ENCODE measurements around the gene SLC44A4. TPM values are rescaled to one million over a fixed set of nuclear protein-coding genes. Genes with fewer than 3 reads are reported as not detected.

The SLC44A4 gene
- total RNA-seq, 1 experiment from 2014 or later = 3.1 TPM

DNA sequence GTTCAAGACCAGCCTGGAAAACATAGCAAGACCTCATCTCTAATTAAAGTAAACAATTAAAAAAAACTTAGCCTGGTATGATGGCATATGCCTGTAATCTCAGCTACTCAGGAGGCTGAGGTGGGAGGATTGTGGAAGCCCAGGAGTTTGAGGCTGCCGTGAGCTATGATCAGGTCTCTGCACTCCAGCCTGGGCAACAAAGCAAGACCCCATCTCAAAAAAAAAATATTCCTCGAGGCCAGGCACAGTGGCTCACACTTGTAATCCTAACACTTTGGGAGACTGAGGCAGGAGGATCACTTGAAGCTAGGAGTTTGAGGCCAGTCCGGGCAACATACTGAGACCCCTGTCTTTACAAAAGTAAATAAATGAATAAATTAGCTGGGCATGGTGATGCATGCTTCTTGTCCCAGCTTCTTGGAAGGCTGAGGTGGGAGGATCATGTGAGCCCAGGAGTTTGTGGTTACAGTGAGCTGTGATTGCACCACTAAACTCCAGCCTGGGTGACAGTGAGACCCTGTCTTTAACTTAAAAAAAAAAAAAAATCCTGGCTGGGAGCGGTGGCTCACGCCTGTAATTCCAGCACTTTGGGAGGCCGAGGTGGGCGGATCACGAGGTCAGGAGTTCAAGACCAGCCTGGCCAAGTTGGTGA, 39.4 kb upstream of the SLC44A4 start (continued):
- TF ChIP-seq TP53 (CRISPR knock-in tag; IDR thresholded peaks at IDR 0.05) = no peak
- TF ChIP-seq MXD4 (CRISPR knock-in tag; IDR thresholded peaks at IDR 0.05; ENCODE audit: borderline replicate concordance) = no peak

DNA sequence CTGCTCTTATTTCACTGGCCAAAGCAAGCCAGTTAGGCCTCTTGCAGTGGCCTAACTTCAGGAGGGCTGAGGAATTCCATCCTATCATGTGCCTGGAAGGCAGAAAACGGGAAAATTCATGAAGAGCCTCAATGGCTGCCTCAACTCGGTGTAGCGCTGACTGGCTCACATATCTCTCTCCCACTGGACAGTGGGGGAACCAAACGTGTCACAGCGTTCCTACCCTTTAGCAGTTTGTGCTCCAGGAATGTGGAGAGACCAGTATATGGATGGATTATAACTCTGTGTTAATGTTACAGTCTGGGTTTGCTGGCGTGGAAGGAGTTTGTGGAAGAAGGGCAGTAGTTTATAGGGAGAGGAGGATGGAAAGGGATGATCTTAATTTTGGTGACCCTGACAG, 37.0 kb upstream of the SLC44A4 start:
- Mint-ChIP-seq H3K27me3 (ENCODE audit: low read depth) (no peaks in the 10 kb centered on the region; the same call in 1 of the 2 replicates), H3K36me3 (no peaks in the 10 kb centered on the region), H3K4me1 (no peaks in the 10 kb centered on the region), H3K27ac (no peak overlapping the region), H3K4me3 (no peak overlapping the region), H3K9me3 (peaks cover 5% of the 10 kb centered on the region; the same call in 1 of the 2 replicates)
- ChIA-PET CTCF (interaction anchor here (2.2 kb wide), 1 partner anchor 9 kb away, joined by 5 read pairs; no protein-coding TSS in a partner anchor), POLR2A (no interaction called here)
- ATAC-seq = no peak
- TF ChIP-seq, protein P1, sequence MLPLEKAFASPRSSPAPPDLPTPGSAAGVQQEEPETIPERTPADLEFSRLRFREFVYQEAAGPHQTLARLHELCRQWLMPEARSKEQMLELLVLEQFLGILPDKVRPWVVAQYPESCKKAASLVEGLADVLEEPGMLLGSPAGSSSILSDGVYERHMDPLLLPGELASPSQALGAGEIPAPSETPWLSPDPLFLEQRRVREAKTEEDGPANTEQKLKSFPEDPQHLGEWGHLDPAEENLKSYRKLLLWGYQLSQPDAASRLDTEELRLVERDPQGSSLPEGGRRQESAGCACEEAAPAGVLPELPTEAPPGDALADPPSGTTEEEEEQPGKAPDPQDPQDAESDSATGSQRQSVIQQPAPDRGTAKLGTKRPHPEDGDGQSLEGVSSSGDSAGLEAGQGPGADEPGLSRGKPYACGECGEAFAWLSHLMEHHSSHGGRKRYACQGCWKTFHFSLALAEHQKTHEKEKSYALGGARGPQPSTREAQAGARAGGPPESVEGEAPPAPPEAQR (CRISPR knock-in tag; IDR thresholded peaks at IDR 0.05) = no peak
- TF ChIP-seq IRF2 (CRISPR knock-in tag; IDR thresholded peaks at IDR 0.05; ENCODE audit: borderline replicate concordance, low read depth) (no peak), ELF4 (CRISPR knock-in tag; IDR thresholded peaks at IDR 0.05; ENCODE audit: low read depth) (no peak), RORB (CRISPR knock-in tag; IDR thresholded peaks at IDR 0.05) (no peak)
- DNase-seq (ENCODE audit: low spot score) = no peak

DNA sequence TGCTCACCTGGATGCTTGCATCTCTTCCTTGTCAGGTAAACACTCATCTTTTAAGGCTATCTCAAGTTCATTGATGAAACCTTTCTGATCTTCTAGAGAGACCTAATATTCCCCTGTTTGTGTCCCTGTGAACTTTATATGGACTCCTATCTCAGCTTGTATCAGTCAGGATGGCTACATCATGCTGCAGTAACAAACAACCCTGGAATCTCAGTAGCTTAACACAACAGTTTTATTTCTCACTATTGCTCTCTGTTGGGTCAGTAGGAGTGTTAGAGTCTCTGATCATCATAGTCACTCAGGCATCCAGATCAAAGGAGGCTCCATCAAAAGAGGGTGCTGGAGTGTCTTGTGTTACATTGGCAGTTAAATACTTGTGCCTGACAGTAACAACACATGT, 36.6 kb upstream of the SLC44A4 start:
- DNase-seq (ENCODE audit: low spot score) (no peak), ATAC-seq (no peak)
- Mint-ChIP-seq H3K9me3 (peaks cover 5% of the 10 kb centered on the region; the same call in 1 of the 2 replicates), H3K27me3 (ENCODE audit: low read depth) (no peaks in the 10 kb centered on the region; the same call in none of the 2 replicates), H3K27ac (no peak overlapping the region), H3K4me1 (no peaks in the 10 kb centered on the region), H3K4me3 (no peak overlapping the region), H3K36me3 (no peaks in the 10 kb centered on the region)
- no peak for TF ChIP-seq GABPB1 (CRISPR knock-in tag; IDR thresholded peaks at IDR 0.05)
- no peak for TF ChIP-seq TCF7 (CRISPR knock-in tag; IDR thresholded peaks at IDR 0.05; ENCODE audit: low read depth)
- TF ChIP-seq CREM (CRISPR knock-in tag; IDR thresholded peaks at IDR 0.05) = no peak
- TF ChIP-seq OVOL2 (CRISPR knock-in tag; IDR thresholded peaks at IDR 0.05; ENCODE audit: borderline replicate concordance) = no peak
- TF ChIP-seq, protein P2, sequence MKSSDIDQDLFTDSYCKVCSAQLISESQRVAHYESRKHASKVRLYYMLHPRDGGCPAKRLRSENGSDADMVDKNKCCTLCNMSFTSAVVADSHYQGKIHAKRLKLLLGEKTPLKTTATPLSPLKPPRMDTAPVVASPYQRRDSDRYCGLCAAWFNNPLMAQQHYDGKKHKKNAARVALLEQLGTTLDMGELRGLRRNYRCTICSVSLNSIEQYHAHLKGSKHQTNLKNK (CRISPR knock-in tag; IDR thresholded peaks at IDR 0.05) = no peak
- TF ChIP-seq MXD4 (CRISPR knock-in tag; IDR thresholded peaks at IDR 0.05; ENCODE audit: borderline replicate concordance) = no peak
- TF ChIP-seq, protein P3, sequence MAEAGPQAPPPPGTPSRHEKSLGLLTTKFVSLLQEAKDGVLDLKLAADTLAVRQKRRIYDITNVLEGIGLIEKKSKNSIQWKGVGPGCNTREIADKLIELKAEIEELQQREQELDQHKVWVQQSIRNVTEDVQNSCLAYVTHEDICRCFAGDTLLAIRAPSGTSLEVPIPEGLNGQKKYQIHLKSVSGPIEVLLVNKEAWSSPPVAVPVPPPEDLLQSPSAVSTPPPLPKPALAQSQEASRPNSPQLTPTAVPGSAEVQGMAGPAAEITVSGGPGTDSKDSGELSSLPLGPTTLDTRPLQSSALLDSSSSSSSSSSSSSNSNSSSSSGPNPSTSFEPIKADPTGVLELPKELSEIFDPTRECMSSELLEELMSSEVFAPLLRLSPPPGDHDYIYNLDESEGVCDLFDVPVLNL (CRISPR knock-in tag; IDR thresholded peaks at IDR 0.05; ENCODE audit: borderline replicate concordance, low read depth) = no peak
- no peak for TF ChIP-seq JUN (CRISPR knock-in tag; IDR thresholded peaks at IDR 0.05)
- TF ChIP-seq, protein P4, sequence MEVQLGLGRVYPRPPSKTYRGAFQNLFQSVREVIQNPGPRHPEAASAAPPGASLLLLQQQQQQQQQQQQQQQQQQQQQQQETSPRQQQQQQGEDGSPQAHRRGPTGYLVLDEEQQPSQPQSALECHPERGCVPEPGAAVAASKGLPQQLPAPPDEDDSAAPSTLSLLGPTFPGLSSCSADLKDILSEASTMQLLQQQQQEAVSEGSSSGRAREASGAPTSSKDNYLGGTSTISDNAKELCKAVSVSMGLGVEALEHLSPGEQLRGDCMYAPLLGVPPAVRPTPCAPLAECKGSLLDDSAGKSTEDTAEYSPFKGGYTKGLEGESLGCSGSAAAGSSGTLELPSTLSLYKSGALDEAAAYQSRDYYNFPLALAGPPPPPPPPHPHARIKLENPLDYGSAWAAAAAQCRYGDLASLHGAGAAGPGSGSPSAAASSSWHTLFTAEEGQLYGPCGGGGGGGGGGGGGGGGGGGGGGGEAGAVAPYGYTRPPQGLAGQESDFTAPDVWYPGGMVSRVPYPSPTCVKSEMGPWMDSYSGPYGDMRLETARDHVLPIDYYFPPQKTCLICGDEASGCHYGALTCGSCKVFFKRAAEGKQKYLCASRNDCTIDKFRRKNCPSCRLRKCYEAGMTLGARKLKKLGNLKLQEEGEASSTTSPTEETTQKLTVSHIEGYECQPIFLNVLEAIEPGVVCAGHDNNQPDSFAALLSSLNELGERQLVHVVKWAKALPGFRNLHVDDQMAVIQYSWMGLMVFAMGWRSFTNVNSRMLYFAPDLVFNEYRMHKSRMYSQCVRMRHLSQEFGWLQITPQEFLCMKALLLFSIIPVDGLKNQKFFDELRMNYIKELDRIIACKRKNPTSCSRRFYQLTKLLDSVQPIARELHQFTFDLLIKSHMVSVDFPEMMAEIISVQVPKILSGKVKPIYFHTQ (CRISPR knock-in tag; IDR thresholded peaks at IDR 0.05) = no peak
- TF ChIP-seq NFATC4 (CRISPR knock-in tag; IDR thresholded peaks at IDR 0.05) = no peak
- no peak for TF ChIP-seq SMAD4 (CRISPR knock-in tag; IDR thresholded peaks at IDR 0.05)
- no peak for TF ChIP-seq ZBTB21 (CRISPR knock-in tag; IDR thresholded peaks at IDR 0.05; ENCODE audit: borderline replicate concordance)
- no peak for TF ChIP-seq FOXP1 (CRISPR knock-in tag; IDR thresholded peaks at IDR 0.05; ENCODE audit: borderline replicate concordance)
- TF ChIP-seq, protein P5, sequence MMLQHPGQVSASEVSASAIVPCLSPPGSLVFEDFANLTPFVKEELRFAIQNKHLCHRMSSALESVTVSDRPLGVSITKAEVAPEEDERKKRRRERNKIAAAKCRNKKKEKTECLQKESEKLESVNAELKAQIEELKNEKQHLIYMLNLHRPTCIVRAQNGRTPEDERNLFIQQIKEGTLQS (CRISPR knock-in tag; conservative IDR thresholded peaks at IDR 0.05) = no peak
- TF ChIP-seq SOX15 (CRISPR knock-in tag; IDR thresholded peaks at IDR 0.05) = no peak
- CTCF ChIA-PET = interaction anchor here (2.2 kb wide), 1 partner anchor 9 kb away, joined by 5 read pairs; no protein-coding TSS in a partner anchor
- POLR2A ChIA-PET = no interaction called here

Data from WTC11 (cell line).